ENCODE measurements around the gene PSMD2.

The PSMD2 gene

DNA sequence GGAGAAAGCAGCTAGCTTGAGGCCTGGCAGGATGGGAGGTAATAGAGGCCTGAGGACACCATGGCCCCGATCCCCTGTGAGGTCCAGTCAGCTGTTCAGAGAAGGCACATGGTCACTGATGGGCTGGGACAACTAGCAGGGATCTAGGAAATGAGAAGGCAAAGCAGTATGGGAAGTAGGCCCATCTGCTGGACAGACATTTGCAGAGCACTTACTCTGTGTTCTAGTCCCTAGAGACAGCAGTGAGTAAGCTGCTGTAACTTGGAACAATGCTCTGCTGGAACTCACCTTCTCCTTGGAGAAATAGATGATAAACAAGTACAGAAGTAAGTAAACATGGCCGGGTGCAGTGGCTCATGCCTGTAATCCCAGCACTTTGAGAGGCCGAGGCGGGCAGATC is 16.1 kb upstream of the PSMD2 start:
- DNase-seq = no peak

- DNase-seq = no peak
These were observed 15.4 kb upstream of the PSMD2 start for GRCh38 chr3:184283681-184284080.

GRCh38 chr3:184284696-184285095 is 14.3 kb upstream of the PSMD2 start:
- DNase-seq = no peak

DNA sequence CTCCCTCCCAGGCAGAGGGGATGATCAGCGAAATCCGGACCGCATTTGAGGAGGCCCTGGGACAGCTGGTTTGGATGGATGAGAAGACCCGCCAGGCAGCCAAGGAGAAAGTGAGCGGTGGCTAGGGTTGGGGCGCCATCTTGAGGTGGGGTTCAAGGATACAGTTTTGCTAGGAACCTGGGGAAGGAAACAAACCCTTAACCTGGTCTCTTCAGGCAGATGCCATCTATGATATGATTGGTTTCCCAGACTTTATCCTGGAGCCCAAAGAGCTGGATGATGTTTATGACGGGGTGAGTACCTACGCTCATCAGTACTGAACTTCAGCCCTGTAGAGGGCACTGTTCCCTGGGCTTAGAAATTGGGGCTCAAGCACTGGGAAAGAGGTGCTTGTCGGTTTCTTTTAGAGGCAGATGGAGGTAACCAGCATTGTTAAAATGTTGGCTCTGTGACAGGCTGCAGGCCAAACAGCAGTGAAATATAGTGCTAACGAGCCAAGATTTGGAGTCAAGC is 9.6 kb upstream of the PSMD2 start:
- DNase-seq = peak; percentile 45

GRCh38 chr3:184290331-184290730 is 8.7 kb upstream of the PSMD2 start:
- DNase-seq = no peak

GRCh38 chr3:184291044-184291737 is 7.8 kb upstream of the PSMD2 start:
- no peak for DNase-seq

DNA sequence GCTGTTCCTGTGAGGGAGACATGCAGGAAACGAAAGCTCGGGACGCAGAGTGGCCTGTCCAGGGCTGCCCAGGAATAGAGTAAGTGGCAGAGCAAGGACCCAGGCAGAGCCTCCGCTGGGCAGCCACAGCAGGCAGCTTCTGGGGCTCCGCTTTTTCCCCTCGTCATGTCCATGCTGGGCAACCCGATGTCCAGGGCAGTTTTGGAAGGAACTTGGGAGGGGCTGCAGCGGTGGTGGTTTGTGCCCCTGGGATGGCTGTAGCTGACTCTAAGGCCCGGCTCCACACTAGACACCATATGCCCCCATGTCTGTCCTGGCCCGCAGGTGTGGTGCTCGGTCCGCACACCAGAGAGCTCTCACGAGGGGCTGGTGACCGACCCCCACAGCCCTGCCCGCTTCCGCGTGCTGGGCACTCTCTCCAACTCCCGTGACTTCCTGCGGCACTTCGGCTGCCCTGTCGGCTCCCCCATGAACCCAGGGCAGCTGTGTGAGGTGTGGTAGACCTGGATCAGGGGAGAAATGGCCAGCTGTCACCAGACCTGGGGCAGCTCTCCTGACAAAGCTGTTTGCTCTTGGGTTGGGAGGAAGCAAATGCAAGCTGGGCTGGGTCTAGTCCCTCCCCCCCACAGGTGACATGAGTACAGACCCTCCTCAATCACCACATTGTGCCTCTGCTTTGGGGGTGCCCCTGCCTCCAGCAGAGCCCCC is 7.1 kb upstream of the PSMD2 start:
- no peak for DNase-seq

GRCh38 chr3:184295771-184296170 is 3.3 kb upstream of the PSMD2 start:
- no peak for DNase-seq

DNA sequence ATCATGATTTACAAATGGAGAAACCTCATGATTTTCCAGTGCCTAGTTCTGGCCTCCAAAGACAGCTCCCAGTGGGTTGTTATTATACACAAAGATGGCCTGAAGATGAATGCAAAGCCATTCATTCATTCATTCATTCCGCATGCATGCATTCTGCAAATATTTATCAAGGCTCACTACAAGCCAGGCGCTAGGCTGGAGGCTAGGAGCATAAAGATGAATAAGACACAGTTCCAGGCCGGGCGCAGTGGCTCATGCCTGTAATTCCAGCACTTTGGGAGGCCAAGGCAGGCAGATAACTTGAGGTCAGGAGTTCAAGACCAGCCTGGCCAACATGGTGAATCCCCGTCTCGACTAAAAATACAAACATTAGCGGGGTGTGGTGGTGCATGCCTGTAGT is 2.4 kb upstream of the PSMD2 start:
- no peak for DNase-seq

DNA sequence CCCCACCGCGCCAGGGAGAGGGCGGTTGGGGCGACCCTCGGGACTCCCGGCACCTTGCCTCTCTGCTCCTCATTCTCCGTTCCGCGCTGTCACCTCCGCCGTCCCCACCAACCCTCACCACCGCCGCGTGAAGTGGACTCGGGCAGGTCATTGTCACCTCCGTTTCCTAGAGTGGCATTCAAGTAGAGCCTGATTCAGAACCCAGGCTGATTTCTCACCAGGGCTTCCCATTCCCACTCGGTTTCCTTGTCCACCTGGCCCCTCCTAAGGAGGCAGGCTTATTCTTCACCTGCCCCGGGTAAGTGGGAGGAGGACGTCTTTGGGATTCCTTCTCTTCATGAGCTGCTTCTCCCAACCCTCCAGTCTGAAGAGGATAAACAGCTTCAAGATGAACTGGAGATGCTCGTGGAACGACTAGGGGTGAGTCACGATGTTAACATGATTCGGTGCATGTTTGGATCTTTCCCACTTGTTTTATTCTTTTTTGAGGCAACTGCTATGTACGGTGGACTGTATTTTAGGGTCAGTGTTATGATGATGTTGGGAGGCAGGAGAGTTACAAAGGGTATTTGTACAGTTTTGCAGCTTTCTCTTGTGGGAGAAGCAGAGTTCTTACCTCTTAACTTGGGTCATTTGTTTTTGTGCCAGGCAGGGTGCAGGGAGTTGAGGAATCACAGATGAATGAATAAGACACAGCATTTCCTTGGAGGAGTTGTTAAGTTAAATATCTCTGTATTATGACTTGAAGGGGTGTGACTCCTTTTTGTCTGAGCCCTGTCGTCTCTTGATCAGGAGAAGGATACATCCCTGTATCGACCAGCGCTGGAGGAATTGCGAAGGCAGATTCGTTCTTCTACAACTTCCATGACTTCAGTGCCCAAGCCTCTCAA is 692 bp downstream of the PSMD2 start:
- no peak for DNase-seq

GRCh38 chr3:184300378-184300720 is 1.3 kb downstream of the PSMD2 start:
- DNase-seq = no peak

DNA sequence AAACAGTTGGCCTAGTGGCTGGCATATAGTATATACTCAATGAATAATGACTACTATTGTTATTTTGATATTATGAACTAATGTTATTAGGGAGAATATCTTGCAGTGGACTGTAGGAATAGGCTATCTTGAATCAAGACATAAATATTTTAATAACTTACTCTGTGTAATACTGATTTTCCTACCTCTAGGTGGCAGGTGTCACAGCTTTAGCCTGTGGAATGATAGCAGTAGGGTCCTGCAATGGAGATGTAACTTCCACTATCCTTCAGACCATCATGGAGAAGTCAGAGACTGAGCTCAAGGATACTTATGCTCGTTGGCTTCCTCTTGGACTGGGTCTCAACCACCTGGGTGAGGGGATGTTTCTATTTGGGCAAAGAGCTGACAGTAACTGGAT is 6.5 kb downstream of the PSMD2 start:
- DNase-seq = no peak

GRCh38 chr3:184306341-184306972 is 7.4 kb downstream of the PSMD2 start:
- DNase-seq = no peak

GRCh38 chr3:184307915-184308314 is 8.9 kb downstream of the PSMD2 start:
- no peak for DNase-seq

DNA sequence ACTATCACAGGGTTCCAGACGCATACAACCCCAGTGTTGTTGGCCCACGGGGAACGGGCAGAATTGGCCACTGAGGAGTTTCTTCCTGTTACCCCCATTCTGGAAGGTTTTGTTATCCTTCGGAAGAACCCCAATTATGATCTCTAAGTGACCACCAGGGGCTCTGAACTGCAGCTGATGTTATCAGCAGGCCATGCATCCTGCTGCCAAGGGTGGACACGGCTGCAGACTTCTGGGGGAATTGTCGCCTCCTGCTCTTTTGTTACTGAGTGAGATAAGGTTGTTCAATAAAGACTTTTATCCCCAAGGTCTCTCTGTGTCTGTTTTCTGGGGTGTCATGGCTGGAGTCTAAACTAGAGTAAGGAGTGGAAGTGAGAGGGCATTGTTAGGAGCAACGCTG is 9.7 kb downstream of the PSMD2 start:
- DNase-seq = no peak

GRCh38 chr3:184311633-184312032 is 12.6 kb downstream of the PSMD2 start:
- DNase-seq = no peak

- DNase-seq = peak; percentile 90
These were observed 15.3 kb downstream of the PSMD2 start, which contains the start of gene EIF4G1 for GRCh38 chr3:184314363-184314699. TSS of gene EIF4G1 (plus strand) at chr3:184314606. CDS start at chr3:184315797, 1,191 bp downstream.

DNA sequence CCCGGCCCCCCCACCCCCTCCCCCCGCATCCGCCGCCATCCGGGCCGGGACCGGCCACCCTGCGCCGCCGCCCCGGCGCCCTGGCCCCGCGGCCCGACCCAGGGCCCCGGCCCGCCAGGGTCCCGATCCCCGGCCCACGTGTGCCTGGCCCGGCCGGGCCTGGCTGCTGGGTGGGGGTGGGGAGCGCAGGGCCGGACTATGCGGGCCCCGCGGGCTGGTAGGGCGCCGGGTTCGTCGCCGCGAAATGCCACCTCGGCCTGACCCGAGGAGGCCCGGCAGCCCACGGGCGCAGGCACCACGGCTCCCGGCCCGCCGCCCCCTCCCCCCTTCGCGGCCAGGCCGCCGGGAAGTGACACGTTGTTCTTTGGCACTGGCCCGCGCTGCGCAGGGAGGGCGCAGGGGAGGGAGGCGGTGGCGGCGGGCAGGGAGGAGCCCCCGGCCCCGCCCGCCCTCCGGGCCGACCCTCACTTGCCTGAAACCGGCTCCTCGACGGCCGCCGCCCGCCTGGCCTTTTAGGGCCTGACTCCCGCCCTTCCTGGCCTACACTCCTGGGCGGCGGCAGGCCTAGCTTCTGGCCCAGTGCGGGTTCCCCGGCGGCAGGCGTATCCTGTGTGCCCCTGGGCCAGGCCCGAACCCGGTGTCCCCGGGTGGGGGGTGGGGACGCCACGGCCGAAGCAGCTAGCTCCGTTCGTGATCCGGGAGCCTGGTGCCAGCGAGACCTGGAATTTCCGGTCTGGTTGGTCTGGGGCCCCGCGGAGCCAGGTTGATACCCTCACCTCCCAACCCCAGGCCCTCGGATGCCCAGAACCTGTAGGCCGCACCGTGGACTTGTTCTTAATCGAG is 15.9 kb downstream of the PSMD2 start:
- DNase-seq = peak; percentile 63

- no peak for DNase-seq
These were observed 16.5 kb downstream of the PSMD2 start for GRCh38 chr3:184315543-184315867.

GRCh38 chr3:184315871-184316661 is 17.0 kb downstream of the PSMD2 start:
- DNase-seq = no peak

DNA sequence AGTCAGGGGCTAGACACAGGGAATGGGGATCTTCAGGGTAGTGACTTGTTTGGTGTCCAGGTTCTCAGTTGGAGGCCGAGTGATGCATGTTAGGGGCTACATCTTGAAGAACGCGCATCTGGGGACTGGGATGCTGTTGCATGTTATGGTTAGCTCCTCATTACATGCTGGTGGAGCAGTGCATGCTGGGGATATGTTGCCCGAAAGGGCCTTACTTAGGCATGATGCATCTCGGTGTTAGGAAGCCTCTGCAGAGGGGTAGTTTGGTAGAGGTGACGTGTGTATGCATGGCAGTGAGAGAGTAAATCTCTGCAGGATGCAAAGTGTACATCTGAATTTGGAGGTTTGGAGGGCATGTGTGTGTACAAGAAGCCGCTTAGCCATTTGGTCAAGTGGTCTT is 17.8 kb downstream of the PSMD2 start:
- DNase-seq = no peak

Measured in effector CD4-positive, alpha-beta T cell (primary cell).